ENCODE data around the gene ANKRD30BL. TPM values are rescaled to one million over a fixed set of nuclear protein-coding genes. Genes with fewer than 3 reads are reported as not detected.
A peak's percentile ranks its signal among the peaks of the same experiment; 100 is the strongest.
"Not testable (repeated sequence)": the region's sequence is repeated elsewhere in the genome, so short reads cannot be mapped to it uniquely, and the experiment has no call there.

The ANKRD30BL gene
- total RNA-seq (2014; rRNA removed; shearing (Covaris generic)): not detected in 2 replicates

GRCh38 chr2:132161161-132162124, at the start of gene ANKRD30BL:
TSS of gene ANKRD30BL (minus strand) at chr2:132161952. CDS start at chr2:132161705, 247 bp downstream.
- DNase-seq (ENCODE audit: low read depth): not testable (repeated sequence)

GRCh38 chr2:132202866-132203265, 41.1 kb upstream of the ANKRD30BL start:
- not testable (repeated sequence) for DNase-seq (ENCODE audit: low read depth)

- not testable (repeated sequence) for DNase-seq (ENCODE audit: low read depth)
Measured at GRCh38 chr2:132192854-132193253, 31.1 kb upstream of the ANKRD30BL start.

- DNase-seq (ENCODE audit: low read depth): not testable (repeated sequence)
Measured at GRCh38 chr2:132167100-132167499, 5.3 kb upstream of the ANKRD30BL start.

GRCh38 chr2:132162125-132162660, 441 bp upstream of the ANKRD30BL start:
- DNase-seq (ENCODE audit: low read depth): not testable (repeated sequence)

- peak; percentile 44 for DNase-seq (ENCODE audit: low read depth)
Measured at GRCh38 chr2:132146774-132147173, 15.0 kb downstream of the ANKRD30BL start.

All from Daoy (cell line).